Testis (tissue), 3 donors: ENCODE measurements around the gene SLFNL1. TPM values are rescaled to one million over a fixed set of nuclear protein-coding genes. Genes with fewer than 3 reads are reported as not detected.

ENCODE experiments used
- DNase-seq: peaks from one replicate; pipeline ENCODE4 v3.0.0-alpha.2; 2019
- H3K27ac ChIP-seq, 2 donors: fragments of 200-600 bp; sonication (generic); one replicate each; pipeline ENCODE4 v1.5.1; 2019
- H3K27me3 ChIP-seq: fragments of 200-600 bp; sonication (generic); one replicate; pipeline ENCODE4 v1.5.1; 2019
- H3K36me3 ChIP-seq: fragments of 200-600 bp; sonication (generic); one replicate; pipeline ENCODE4 v1.5.1; 2017; ENCODE audit warnings: low read depth; ENCODE audit errors: missing control alignments
- H3K4me1 ChIP-seq: fragments of 200-600 bp; sonication (generic); one replicate; pipeline ENCODE4 v1.5.1; 2019
- H3K4me3 ChIP-seq, 2 donors: fragments of 200-600 bp; sonication (generic); one replicate each; pipeline ENCODE4 v1.5.1; 2017 to 2019
- H3K9me3 ChIP-seq: fragments of 200-600 bp; sonication (generic); one replicate; pipeline ENCODE4 v1.5.1; 2017
- CTCF ChIP-seq, 3 experiments: fragments of 450-650 bp in 2 of 3; fragments of 200-600 bp in 1 of 3; sonication (generic) in 1 of 3; IDR thresholded peaks; one replicate each; pipeline ENCODE4 v1.5.1; 2016 to 2019; ENCODE audit warnings: antibody characterized with exemption in 3 of 3, mild to moderate bottlenecking in 2 of 3, moderate library complexity in 1 of 3
- POLR2A ChIP-seq: fragments of 450-650 bp; IDR thresholded peaks from one replicate; pipeline ENCODE4 v1.6.1; 2017; ENCODE audit warnings: antibody characterized with exemption, mild to moderate bottlenecking, moderate library complexity
- WGBS, 2 donors: methylation state at CpG; one replicate each; pipeline ENCODE4 v1.1.5; 2018; 5-methylcytosine and 5-hydroxymethylcytosine counted together
- intact Hi-C: fragments of 100-400 bp; cut with DNase I; formaldehyde crosslinking; loops from one replicate; pipeline ENCODE4 v1.15.1; 2023; ENCODE audit warnings: low total_unique reads
- polyA plus RNA-seq: library from polyadenylated mRNA; stranded (reverse); fragments of 350-450 nt; fragmentation: Illumina TruSeq; extraction: RNeasy Lipid Tissue Mini Kit (QIAGEN cat#74804); gene quantifications from one replicate; pipeline ENCODE4 v1.2.3, GENCODE V29; 2014; ENCODE audit warnings: low read depth, low replicate concordance; ENCODE audit not compliant: insufficient read depth
- total RNA-seq, 2 donors: library from RNA; depleted of rRNA; stranded (reverse); fragments of >200 nt; gene quantifications; one replicate each; pipeline ENCODE4 v1.2.3, GENCODE V29; 2016

The SLFNL1 gene
- total and polyA plus RNA-seq, 3 donors from 2014 or later = 23.4 to 96.8 (median 85.4) TPM

GRCh38 chr1:41014871-41015270 is 6.7 kb downstream of the SLFNL1 start:
- no peaks in the 10 kb centered on the region for H3K36me3 ChIP-seq
- TF ChIP-seq CTCF (IDR thresholded peaks at IDR 0.05) = no peak

GRCh38 chr1:41013796-41014195 is 7.7 kb downstream of the SLFNL1 start:
- TF ChIP-seq CTCF (IDR thresholded peaks at IDR 0.05) (no peak), POLR2A (no peak)
- Histone ChIP-seq H3K36me3 (no peaks in the 10 kb centered on the region), H3K27me3 (no peaks in the 10 kb centered on the region), H3K27ac (no peak overlapping the region), H3K4me3 (no peak overlapping the region), H3K9me3 (no peaks in the 10 kb centered on the region), H3K4me1 (no peaks in the 10 kb centered on the region)
- no peak for DNase-seq
- intact Hi-C loops = no loop called here
- WGBS, 2 donors = 81 to 88% methylated on average over 7 of the region's 7 CpGs

More at GRCh38 chr1:41014871-41015270, 6.7 kb downstream of the SLFNL1 start:
- no peaks in the 10 kb centered on the region for H3K9me3 ChIP-seq
- H3K4me3 ChIP-seq = no peak overlapping the region
- H3K27me3 ChIP-seq = no peaks in the 10 kb centered on the region
- H3K4me1 ChIP-seq = no peaks in the 10 kb centered on the region
- no peak overlapping the region for H3K27ac ChIP-seq
- intact Hi-C loops = no loop called here
- 77 to 78% methylated on average over 8 of the region's 8 CpGs for WGBS, 2 donors
- no peak for DNase-seq

GRCh38 chr1:41013024-41013423 is 8.5 kb downstream of the SLFNL1 start:
- no peaks in the 10 kb centered on the region for H3K27me3 ChIP-seq
- intact Hi-C loops = no loop called here
- no peak for DNase-seq
- no peak overlapping the region for H3K4me3 ChIP-seq
- no peaks in the 10 kb centered on the region for H3K4me1 ChIP-seq
- WGBS, 2 donors = 92 to 95% methylated on average over 6 of the region's 6 CpGs
- H3K36me3 ChIP-seq = no peaks in the 10 kb centered on the region
- TF ChIP-seq POLR2A (no peak), CTCF (IDR thresholded peaks at IDR 0.05) (no peak)
- H3K9me3 ChIP-seq = no peaks in the 10 kb centered on the region
- H3K27ac ChIP-seq = no peak overlapping the region

- no peak for DNase-seq
- no peaks in the 10 kb centered on the region for H3K4me1 ChIP-seq
- no peaks in the 10 kb centered on the region for H3K9me3 ChIP-seq
- H3K27me3 ChIP-seq = no peaks in the 10 kb centered on the region
- H3K36me3 ChIP-seq = no peaks in the 10 kb centered on the region
- H3K4me3 ChIP-seq = no peak overlapping the region
- intact Hi-C loops = no loop called here
- H3K27ac ChIP-seq = no peak overlapping the region
- WGBS, 2 donors = 80 to 91% methylated on average over 1 of the region's 1 CpG
- TF ChIP-seq CTCF (IDR thresholded peaks at IDR 0.05) = no peak
- no peak for TF ChIP-seq POLR2A
These were observed 11.2 kb downstream of the SLFNL1 start for GRCh38 chr1:41010345-41010744.

GRCh38 chr1:41009466-41009865 is 12.1 kb downstream of the SLFNL1 start:
- no peak for DNase-seq
- no peaks in the 10 kb centered on the region for H3K9me3 ChIP-seq
- H3K4me1 ChIP-seq = no peaks in the 10 kb centered on the region
- H3K36me3 ChIP-seq = no peaks in the 10 kb centered on the region
- 97 to 98% methylated on average over 8 of the region's 8 CpGs for WGBS, 2 donors
- no peak overlapping the region for H3K4me3 ChIP-seq
- no peak for TF ChIP-seq CTCF (IDR thresholded peaks at IDR 0.05)
- no peak for TF ChIP-seq POLR2A
- H3K27ac ChIP-seq = no peak overlapping the region
- intact Hi-C loops = no loop called here
- H3K27me3 ChIP-seq = no peaks in the 10 kb centered on the region
